ENCODE measurements around the gene CACNG7.

CACNG7 gene

GRCh38 chr19:53962887-53963431 is 53.9 kb downstream of the CACNG7 start, which contains the start of gene CACNG8:
CACNG8 (plus strand) TSS chr19:53962937.
- in situ Hi-C loops (cut with HindIII; ENCODE audit: low sequenced_read_pairs): no loop called here
- H3K4me3 ChIP-seq (ENCODE audit: low read depth, low read length): peak within 1 kb of the TSS; percentile 28
- TF ChIP-seq, protein P1, sequence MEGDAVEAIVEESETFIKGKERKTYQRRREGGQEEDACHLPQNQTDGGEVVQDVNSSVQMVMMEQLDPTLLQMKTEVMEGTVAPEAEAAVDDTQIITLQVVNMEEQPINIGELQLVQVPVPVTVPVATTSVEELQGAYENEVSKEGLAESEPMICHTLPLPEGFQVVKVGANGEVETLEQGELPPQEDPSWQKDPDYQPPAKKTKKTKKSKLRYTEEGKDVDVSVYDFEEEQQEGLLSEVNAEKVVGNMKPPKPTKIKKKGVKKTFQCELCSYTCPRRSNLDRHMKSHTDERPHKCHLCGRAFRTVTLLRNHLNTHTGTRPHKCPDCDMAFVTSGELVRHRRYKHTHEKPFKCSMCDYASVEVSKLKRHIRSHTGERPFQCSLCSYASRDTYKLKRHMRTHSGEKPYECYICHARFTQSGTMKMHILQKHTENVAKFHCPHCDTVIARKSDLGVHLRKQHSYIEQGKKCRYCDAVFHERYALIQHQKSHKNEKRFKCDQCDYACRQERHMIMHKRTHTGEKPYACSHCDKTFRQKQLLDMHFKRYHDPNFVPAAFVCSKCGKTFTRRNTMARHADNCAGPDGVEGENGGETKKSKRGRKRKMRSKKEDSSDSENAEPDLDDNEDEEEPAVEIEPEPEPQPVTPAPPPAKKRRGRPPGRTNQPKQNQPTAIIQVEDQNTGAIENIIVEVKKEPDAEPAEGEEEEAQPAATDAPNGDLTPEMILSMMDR (IDR thresholded peaks at IDR 0.05; ENCODE audit: low read depth, low read length, missing control alignments): no peak
- DNase-seq (ENCODE audit: low read depth): no peak

- H3K4me3 ChIP-seq (ENCODE audit: low read depth, low read length): no peak overlapping the region
- DNase-seq (ENCODE audit: low read depth): no peak
- TF ChIP-seq, protein P1 (IDR thresholded peaks at IDR 0.05; ENCODE audit: low read depth, low read length, missing control alignments): no peak
- in situ Hi-C loops (cut with HindIII; ENCODE audit: low sequenced_read_pairs): no loop called here
Observed at GRCh38 chr19:53965091-53965490, 56.0 kb downstream of the CACNG7 start.

DNA sequence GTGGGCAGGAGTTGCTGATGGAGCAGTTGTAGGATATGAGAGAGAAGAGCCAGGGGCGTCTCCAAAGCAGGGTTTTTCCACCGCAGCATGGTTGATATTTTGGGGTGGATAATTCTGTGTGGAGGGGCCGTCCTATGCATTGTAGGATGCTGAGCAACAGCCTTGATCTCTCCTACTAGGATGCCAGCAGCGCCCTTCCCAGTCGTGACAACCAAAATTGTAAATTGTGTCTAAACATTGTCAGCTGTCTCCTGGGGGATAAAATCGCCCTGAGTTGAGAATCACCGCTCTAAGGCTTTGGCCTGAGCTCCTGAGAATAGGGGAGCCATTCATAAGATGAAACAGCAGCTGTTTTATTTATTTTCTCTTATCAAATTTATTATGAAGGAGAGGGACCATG is 57.9 kb downstream of the CACNG7 start:
- in situ Hi-C loops (cut with HindIII; ENCODE audit: low sequenced_read_pairs): no loop called here
- TF ChIP-seq, protein P1 (IDR thresholded peaks at IDR 0.05; ENCODE audit: low read depth, low read length, missing control alignments): no peak
- DNase-seq (ENCODE audit: low read depth): no peak
- no peak overlapping the region for H3K4me3 ChIP-seq (ENCODE audit: low read depth, low read length)

GRCh38 chr19:53969366-53969765 is 60.3 kb downstream of the CACNG7 start:
- TF ChIP-seq, protein P1 (IDR thresholded peaks at IDR 0.05; ENCODE audit: low read depth, low read length, missing control alignments): no peak
- H3K4me3 ChIP-seq (ENCODE audit: low read depth, low read length): no peak overlapping the region
- in situ Hi-C loops (cut with HindIII; ENCODE audit: low sequenced_read_pairs): no loop called here
- DNase-seq (ENCODE audit: low read depth): no peak

- TF ChIP-seq, protein P1 (IDR thresholded peaks at IDR 0.05; ENCODE audit: low read depth, low read length, missing control alignments): no peak
- no peak overlapping the region for H3K4me3 ChIP-seq (ENCODE audit: low read depth, low read length)
- in situ Hi-C loops (cut with HindIII; ENCODE audit: low sequenced_read_pairs): no loop called here
- DNase-seq (ENCODE audit: low read depth): no peak
Observed at GRCh38 chr19:53971673-53972072, 62.6 kb downstream of the CACNG7 start.

- TF ChIP-seq, protein P1 (IDR thresholded peaks at IDR 0.05; ENCODE audit: low read depth, low read length, missing control alignments): no peak
- in situ Hi-C loops (cut with HindIII; ENCODE audit: low sequenced_read_pairs): no loop called here
- H3K4me3 ChIP-seq (ENCODE audit: low read depth, low read length): peak overlapping the region; percentile 14
- peak; percentile 70 for DNase-seq (ENCODE audit: low read depth)
Observed at GRCh38 chr19:53977429-53977990, 68.4 kb downstream of the CACNG7 start.
